Islet precursor cell (in vitro differentiated cells): ENCODE results near the gene MAP4K1.
"Not testable (repeated sequence)": the region's sequence is repeated elsewhere in the genome, so short reads cannot be mapped to it uniquely, and the experiment has no call there.

Experiments
- DNase-seq: peaks from one replicate; pipeline ENCODE4 v3.0.0-alpha.2; 2018

The MAP4K1 gene

GRCh38 chr19:38650911-38651584, 33.3 kb upstream of the MAP4K1 start:
- no peak for DNase-seq

- DNase-seq, result no peak
Observed at GRCh38 chr19:38650172-38650775, 32.5 kb upstream of the MAP4K1 start.

- no peak for DNase-seq
Observed at GRCh38 chr19:38649305-38650171, 31.8 kb upstream of the MAP4K1 start.

DNA sequence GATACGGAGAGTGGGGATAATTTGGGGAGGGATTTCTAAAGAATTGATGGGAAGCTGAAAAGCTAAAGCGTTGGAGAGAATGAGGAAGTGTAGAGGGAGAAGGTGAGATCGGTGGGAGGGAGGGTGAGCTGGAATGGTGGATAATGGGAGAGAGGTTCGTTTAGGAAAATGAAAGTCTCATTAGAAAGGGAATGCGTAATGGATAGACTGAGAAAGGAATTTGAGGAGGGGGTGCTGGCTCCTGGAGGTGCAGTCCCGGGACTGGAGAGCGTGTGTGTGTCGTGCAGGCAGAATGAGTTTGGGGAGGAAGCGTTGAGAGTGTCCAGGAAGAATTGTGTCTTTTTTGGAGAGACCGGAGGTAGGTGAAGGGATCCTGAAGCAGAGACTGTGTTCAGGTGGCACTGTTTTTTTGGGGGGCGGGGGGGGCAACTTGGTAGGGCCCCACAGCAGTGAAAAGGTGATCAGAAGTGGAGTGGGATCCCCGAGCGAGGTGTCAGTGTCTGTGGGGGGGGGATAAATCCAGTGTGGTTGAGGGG, 31.1 kb upstream of the MAP4K1 start:
- DNase-seq, result no peak

DNA sequence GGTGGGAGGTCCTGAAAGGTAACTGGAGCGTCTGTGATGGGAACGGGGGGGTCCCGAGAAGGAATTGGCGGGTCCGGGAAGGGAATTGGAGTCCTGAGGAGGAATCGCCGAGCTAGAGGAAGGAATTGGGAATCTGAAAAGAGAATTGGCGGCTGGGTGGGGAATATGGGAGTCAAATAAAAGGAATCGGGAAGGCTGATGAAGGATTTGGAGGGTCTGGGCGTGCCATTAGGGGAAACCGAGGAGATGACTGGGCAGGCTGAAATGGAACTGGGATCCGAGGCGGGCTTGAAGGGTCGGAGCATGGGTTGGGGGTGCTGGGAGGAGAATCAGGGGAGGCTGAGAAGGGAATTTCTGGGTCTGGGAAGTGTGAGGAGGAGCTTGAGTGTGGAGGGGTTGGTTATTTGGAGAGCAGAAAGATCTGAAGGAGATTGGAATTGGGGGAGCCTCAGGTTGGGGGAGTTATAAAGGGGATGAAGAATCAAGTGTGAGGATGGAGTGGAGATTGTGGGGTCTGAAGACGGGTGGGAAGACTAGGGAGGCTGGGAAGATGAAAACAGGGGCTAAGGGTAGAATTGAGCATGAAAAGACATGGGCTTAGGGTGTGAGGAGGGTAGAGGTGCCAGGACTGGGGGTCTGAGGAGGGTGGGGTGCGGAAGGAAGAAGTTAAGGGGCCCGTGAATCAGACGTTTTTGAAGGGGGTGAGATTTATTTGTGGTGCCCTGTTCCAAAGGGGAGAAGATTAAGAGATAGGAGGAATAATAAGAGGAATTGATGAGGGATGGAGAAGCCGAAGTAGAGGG, 30.4 kb upstream of the MAP4K1 start:
- no peak for DNase-seq

- DNase-seq, result peak; percentile 99
Observed at GRCh38 chr19:38647368-38647965, 29.7 kb upstream of the MAP4K1 start, which contains the start of gene ACTN4. Gene ACTN4, plus strand, starts transcription at chr19:38647649. Its CDS starts 97 bp downstream, at chr19:38647746.

DNA sequence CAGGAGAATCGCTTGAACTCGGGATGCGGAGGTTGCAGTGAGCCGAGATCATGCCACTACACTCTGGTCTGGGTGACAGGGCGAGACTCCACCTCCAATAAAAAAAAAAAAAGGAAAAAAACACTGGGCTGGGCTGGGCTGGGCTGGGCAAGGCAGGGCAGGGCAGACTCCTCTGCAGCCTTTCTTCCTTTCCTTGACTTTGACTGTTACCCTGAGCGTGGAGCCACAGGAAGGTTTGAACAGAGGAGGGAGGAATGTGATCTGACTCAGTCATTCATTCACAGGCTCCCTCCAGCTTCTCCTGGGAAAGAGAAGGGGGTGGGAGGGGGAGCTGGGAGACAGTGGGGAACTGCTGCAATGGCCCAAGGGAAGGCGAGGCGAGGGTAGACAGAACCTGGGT, 27.0 kb upstream of the MAP4K1 start:
- peak; percentile 86 for DNase-seq

DNA sequence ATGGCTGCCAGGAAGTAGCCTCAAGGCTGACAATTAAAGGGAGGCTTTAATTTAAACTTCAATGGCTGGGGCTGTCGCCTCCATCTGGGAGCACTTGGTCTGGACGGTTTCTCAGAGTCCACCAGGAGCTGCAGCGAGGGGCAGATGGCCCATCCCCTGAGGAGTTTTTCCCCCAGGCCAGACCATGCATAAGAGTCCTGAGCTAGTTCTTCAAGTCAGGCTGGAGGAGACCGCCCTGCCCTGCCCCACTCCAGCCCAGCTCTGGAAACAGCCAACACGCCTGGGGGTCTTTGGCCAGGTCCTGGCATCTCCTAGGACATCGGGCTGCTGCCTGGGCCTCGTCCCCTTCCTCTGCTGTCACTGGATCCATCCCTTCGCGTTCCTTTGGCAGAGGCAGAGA, 24.4 kb upstream of the MAP4K1 start:
- peak; percentile 89 for DNase-seq

DNA sequence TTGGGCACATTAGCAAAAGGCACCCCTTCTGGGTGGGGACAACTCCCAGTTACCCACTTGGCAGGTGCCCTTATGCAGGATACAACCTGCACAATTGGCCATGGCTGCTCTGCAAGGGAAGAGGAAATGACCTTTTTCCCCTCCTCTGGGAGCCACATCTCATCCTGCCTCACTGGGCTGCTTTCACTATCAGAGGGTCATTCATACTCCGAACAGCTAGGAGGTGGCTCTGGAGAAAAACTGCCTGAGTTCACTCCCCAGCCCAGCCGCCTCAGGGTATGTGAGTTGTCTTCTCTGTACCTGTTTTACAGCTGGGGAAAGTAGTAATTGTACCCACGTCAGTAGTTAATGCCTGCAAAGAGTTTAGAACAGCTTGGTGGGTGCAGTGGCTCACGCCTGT, 22.6 kb upstream of the MAP4K1 start:
- DNase-seq, result peak; percentile 97

DNA sequence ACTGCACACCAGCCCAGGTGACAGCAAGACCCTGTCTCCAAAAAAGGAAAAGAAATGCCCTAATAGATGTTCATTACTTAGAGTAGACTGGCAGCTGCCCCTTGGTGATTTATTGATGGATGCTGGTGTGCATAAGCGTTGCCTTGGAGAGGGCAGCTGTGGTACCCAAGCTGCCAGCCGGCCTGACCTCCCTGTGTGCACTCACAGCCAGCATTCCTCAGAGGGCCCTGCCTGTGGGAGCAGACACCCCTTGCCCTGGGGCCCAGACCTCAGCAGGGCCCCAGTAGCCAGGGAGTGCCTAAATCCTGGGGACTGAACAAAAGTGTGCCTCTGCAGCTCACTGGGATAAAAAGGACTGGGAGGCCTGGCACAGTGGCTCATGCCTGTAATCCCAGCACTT, 21.9 kb upstream of the MAP4K1 start:
- no peak for DNase-seq

DNA sequence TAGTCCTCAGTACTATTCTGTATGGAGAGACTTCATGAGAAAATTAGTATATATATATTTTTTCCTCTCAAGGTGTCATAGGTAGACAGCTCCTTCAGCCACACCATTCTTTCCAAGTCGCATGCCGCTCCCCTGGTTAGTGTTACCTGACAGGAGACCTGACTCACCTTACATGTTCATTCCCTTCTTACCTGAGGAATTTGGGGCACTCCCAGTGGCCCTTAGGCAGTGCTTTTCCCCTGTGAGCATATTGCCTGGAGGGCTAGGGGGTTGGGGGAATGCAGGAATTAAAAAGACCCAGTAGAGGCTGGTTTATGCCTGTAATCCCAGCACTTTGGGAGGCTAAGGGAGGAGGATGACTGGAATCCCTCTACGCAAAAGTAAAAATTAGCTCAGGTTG, 20.7 kb upstream of the MAP4K1 start:
- DNase-seq, result peak; percentile 91

GRCh38 chr19:38635483-38636399, 18.0 kb upstream of the MAP4K1 start:
- peak; percentile 63 for DNase-seq

GRCh38 chr19:38634757-38635482, 17.2 kb upstream of the MAP4K1 start:
- peak; percentile 87 for DNase-seq

- DNase-seq, result no peak
Observed at GRCh38 chr19:38632476-38633213, 14.9 kb upstream of the MAP4K1 start.

DNA sequence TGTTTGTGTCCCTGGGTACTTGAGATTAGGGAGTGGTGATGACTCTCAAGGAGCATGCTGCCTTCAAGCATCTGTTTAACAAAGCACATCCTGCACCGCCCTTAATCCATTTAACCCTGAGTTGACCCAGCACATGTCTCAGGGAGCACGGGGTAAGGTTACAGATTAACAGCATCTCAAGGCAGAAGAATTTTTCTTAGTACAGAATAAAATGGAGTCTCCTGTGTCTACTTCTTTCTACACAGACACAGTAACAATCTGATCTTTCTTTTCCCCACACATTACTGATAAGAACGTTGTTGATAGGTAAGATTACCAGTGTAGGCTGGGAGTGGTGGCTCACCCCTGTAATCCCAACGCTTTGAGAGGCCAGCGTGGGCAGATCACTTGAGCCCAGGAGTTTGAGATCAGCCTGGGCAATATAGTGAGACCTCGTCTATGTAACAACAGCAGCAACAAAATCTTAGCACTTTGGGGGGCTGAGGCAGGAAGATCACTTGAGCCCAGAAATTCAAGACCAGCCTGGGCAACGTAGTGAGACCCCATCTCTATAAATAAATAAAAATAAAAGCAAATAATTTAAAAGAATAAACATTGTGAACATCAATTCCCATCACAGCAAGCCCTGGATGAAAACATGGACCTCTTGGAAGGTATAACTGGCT, 14.2 kb upstream of the MAP4K1 start:
- not testable (repeated sequence) for DNase-seq

DNA sequence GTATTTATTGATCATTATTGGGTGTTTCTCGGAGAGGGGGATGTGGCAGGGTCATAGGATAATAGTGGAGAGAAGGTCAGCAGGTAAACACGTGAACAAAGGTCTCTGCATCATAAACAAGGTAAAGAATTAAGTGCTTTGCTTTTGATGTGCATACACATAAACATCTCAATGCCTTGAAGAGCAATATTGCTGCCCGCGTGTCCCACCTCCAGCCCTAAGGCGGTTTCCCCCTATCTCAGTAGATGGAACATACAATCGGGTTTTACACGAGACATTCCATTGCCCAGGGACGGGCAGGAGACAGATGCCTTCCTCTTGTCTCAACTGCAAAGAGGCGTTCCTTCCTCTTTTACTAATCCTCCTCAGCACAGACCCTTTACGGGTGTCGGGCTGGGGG, 13.5 kb upstream of the MAP4K1 start:
- DNase-seq, result not testable (repeated sequence)

GRCh38 chr19:38629568-38629967, 11.8 kb upstream of the MAP4K1 start:
- DNase-seq, result no peak

- no peak for DNase-seq
Observed at GRCh38 chr19:38626401-38626800, 8.6 kb upstream of the MAP4K1 start.

DNA sequence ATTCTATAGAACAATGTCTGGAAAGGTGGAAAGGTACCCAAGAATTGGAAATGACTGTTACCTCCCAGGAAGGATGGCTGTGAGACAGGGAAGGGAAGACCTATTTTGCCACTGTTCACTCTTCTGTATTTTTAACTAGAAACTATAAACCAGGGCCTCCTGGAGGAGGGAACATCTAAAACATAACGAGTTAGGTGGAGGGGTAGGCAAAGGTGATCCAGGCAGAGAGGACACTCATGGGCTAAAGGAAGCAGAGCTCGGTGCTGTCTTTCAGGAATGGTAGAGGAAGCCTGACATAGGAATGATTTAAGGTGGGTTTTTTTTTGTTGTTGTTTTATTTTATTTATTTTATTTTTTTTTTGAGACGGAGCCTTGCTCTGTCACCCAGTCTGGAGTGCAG, 7.1 kb upstream of the MAP4K1 start:
- DNase-seq, result no peak
